GM12801 (cell line): ENCODE results near the gene SLC46A1.

Experiments
- TF ChIP-seq, protein P1 (sequence below): IDR thresholded peaks from one replicate; pipeline ENCODE4 v1.5.1; 2011; ENCODE audit warnings: control low read depth; ENCODE audit not compliant: insufficient read length; ENCODE audit errors: extremely low read depth

Gene SLC46A1

DNA sequence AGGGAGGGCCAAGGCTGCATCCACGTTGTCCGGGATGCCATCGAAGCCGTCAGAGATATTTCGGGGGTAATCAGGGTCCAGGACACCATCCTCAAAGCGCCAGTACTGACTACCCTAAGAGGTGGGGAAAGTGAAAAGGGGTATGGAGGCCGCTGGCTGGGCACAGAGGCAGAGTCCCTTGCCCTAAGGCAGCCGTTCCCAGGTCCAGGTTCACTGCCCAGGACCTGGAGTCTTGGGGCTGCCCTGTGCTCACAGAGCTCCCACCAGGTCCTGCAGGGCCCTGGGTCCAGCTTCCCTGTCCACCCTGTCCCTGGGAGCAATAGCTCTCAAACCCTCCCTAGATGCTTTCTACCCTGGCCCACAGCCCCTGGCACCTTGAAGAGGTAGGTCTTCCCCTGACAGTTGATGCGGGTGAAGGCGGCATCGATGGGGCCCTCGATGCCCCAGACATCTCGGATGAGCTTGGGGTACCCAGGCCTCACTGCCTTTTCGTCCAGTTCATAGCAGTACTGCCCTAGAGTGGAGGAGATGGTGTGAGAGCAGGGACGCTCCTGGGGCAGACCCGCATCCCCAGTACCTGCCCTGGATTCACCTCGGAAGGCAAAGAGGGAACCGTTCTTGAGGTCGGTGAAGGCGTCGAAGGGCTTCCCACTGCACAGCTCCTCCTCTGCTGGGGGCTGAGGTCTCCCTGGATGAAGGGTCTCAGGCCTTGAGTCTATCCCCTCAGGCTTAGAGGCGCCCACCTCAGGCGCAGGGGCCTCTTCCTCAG, 36.9 kb downstream of the SLC46A1 start:
- TF ChIP-seq, protein P1, sequence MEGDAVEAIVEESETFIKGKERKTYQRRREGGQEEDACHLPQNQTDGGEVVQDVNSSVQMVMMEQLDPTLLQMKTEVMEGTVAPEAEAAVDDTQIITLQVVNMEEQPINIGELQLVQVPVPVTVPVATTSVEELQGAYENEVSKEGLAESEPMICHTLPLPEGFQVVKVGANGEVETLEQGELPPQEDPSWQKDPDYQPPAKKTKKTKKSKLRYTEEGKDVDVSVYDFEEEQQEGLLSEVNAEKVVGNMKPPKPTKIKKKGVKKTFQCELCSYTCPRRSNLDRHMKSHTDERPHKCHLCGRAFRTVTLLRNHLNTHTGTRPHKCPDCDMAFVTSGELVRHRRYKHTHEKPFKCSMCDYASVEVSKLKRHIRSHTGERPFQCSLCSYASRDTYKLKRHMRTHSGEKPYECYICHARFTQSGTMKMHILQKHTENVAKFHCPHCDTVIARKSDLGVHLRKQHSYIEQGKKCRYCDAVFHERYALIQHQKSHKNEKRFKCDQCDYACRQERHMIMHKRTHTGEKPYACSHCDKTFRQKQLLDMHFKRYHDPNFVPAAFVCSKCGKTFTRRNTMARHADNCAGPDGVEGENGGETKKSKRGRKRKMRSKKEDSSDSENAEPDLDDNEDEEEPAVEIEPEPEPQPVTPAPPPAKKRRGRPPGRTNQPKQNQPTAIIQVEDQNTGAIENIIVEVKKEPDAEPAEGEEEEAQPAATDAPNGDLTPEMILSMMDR, result no peak

DNA sequence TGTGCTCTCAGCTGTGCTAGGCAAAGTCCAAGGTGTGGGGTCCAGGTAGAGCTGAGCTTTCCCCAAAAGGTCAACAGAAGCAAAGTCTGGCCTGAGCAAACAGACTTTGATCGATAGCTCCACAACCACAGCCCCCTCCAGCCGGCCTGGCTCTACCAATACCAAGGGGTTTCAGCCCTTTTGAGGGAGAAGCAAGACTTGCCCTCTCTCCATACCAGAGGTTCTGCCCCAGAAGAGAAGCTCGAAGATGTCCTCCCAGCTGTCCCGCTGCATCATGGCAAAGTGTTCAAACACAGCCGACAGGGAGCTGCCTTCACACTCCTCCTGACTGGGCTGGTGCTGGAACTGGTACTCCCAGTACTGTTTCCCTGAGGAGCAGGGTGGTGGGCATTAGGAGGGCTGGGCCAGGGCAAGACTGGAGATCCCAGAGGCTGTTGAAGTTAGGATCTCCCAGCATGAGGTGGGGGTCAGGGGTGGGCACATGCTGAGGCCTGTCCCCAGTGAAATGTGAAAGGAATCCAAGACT, 37.6 kb downstream of the SLC46A1 start:
- TF ChIP-seq, protein P1, result no peak

DNA sequence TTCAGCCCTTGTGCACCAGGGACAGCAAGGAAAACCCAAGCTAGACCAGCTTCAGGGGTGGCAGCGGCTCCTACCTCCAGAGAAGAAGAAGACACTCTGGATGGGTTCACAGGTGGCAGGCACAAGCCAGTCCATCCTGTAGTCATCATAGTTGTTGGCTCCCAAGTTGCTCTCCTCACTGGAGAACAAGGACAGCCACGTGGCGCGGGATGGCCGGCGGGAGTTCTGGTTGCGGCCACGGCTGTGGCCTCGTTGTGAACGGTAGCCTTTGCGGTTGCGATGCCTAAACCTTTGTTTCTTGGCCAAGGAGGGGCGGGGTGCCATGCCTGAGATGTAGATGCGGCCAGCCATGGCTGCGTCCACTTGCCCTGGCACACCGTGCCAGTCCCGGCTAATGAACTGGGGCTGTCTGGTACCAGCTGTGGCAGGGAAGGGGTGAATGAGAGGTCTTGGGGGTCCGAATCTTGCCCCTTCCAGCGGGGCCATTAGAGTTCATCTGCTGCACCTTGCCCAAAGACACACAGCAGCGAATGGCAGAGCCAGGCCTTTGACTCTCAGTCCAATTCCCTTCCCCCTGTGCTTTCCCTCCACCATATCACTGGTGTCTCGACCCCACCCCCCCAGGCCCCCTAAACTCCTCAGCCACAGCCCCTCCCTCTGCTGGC, 38.2 kb downstream of the SLC46A1 start:
- TF ChIP-seq, protein P1, result no peak

DNA sequence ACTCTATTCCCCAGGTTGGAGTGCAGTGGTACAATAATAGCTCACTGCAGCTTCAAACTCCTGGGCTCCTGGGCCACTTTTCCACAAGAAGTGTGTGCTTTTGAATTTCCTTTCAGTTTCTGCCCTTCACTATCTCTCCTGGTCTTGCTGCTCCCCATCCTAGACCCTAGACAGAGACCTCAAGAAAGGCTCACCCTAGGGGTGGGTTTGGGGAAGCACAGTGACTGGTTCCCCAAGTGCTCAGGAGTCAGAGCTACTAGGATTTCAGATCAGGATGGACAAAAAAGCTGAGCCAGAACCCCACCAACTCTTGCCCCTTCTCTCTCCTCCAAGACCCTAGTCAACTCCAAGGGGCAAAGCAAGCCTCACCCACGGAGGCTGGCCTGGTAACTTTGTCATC, 39.4 kb downstream of the SLC46A1 start:
- TF ChIP-seq, protein P1, result no peak

DNA sequence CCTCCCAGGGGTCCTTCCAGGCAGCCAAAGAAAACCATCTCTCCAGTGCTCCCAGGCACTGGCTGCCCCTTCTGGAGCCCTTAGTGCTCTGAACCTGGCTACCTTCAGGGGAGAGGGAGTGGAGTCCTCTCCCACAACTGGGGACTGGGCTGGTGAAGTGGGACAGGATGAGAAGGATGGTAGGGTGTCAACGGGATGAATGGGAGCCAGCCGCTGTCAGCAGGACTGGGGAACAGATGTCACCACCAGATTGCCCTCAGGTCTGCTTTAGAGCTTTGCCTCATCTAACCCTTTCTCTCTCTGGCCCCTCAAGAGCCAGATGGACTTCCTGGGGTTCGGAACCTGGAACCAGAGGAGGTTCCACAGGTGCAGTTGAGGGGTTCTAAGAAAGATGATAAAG, 40.5 kb downstream of the SLC46A1 start:
- TF ChIP-seq, protein P1, result no peak

DNA sequence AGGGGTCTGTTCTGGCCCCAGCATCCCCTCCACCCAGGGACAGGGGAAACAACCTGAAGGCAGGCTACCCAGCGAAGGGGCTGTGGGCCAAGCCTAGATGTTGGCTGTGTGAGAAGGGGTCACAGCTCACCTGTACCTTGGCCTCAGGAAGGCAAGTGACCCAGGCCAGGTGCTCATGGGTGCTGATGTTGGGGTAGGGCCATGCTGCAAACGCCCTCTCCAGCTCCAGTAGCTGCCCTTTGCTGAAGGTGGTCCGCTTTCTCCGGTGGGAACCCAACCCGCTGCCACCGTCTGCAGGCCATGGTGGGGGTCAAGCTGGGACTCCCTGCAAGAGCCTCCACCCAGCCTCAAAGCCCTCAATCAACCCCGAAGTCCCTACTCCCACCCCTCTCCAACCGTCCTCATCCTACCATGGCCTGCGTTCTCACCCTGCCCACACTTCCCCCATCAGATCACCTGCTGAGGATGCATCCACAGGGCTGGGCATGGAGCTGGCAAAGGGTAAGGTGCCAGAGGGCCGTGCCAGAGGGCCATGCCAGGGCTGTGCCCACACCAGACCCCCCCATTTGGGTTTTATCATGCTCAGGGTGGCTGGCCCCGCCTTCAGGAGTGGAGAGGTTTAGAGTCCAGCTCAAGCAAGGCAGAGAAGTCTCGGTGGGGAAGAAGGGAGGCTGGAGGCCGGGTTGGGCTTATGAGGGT, 41.2 kb downstream of the SLC46A1 start, which contains the start of gene SEBOX:
Gene SEBOX (minus strand): TSS at position 535 of the 699 bp plus-strand sequence. CDS start 48 bp downstream, at position 487.
- TF ChIP-seq, protein P1, result no peak
